ENCODE measurements around the gene OR1G1.

- TF ChIP-seq, protein P1, sequence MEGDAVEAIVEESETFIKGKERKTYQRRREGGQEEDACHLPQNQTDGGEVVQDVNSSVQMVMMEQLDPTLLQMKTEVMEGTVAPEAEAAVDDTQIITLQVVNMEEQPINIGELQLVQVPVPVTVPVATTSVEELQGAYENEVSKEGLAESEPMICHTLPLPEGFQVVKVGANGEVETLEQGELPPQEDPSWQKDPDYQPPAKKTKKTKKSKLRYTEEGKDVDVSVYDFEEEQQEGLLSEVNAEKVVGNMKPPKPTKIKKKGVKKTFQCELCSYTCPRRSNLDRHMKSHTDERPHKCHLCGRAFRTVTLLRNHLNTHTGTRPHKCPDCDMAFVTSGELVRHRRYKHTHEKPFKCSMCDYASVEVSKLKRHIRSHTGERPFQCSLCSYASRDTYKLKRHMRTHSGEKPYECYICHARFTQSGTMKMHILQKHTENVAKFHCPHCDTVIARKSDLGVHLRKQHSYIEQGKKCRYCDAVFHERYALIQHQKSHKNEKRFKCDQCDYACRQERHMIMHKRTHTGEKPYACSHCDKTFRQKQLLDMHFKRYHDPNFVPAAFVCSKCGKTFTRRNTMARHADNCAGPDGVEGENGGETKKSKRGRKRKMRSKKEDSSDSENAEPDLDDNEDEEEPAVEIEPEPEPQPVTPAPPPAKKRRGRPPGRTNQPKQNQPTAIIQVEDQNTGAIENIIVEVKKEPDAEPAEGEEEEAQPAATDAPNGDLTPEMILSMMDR (IDR thresholded peaks at IDR 0.05; ENCODE audit: poor library complexity): no peak
- TF ChIP-seq EZH2 (IDR thresholded peaks at IDR 0.05; ENCODE audit: borderline replicate concordance): no peak
These were observed 29.9 kb upstream of the OR1G1 start for GRCh38 chr17:3157218-3157617.

Data from hepatocyte (in vitro differentiated cells).